GM23338 (cell line): ENCODE data around the gene SRF. TPM values are rescaled to one million over a fixed set of nuclear protein-coding genes. Genes with fewer than 3 reads are reported as not detected.

Source experiments
- ATAC-seq: fragments of 200-7000 bp; cut with Tn5 transposase; 3 replicates; pipeline ENCODE4 v1.9.1; 2020
- DNase-seq: peaks from one replicate; pipeline ENCODE4 v3.0.0-alpha.2; 2015; ENCODE audit warnings: low spot score
- H2AFZ ChIP-seq: fragments of 200-600 bp; sonication (generic); 2 replicates; pipeline ENCODE4 v1.8.0; 2016; ENCODE audit warnings: antibody characterized with exemption, mild to moderate bottlenecking, moderate library complexity
- H3F3A ChIP-seq: fragments of 200-600 bp; sonication (generic); replicated peaks from 2 replicates; pipeline ENCODE4 v1.8.0; 2017; ENCODE audit warnings: antibody characterized with exemption, mixed run types, low read depth
- H3K27ac ChIP-seq: fragments of 200-600 bp; sonication (generic); 2 replicates; pipeline ENCODE4 v1.6.1; 2016; ENCODE audit warnings: low read depth
- H3K27me3 ChIP-seq: fragments of 200-600 bp; sonication (generic); 2 replicates; pipeline ENCODE4 v1.8.0; 2016; ENCODE audit warnings: mild to moderate bottlenecking, mixed run types, moderate library complexity; ENCODE audit not compliant: insufficient read depth
- H3K36me3 ChIP-seq: fragments of 200-600 bp; sonication (generic); 2 replicates; pipeline ENCODE4 v1.8.0; 2016; ENCODE audit warnings: mild to moderate bottlenecking; ENCODE audit not compliant: insufficient read depth
- H3K4me1 ChIP-seq: fragments of 200-600 bp; sonication (generic); 2 replicates; pipeline ENCODE4 v1.8.0; 2016; ENCODE audit warnings: mild to moderate bottlenecking, moderate library complexity; ENCODE audit not compliant: insufficient read depth
- H3K4me2 ChIP-seq: fragments of 200-600 bp; sonication (generic); 2 replicates; pipeline ENCODE4 v1.7.1; 2017; ENCODE audit warnings: mixed run types
- H3K4me3 ChIP-seq: fragments of 200-600 bp; sonication (generic); 2 replicates; pipeline ENCODE4 v1.6.1; 2016; ENCODE audit warnings: mixed run types
- H3K79me2 ChIP-seq: fragments of 200-600 bp; sonication (generic); replicated peaks from 2 replicates; pipeline ENCODE4 v1.8.0; 2017; ENCODE audit warnings: mild to moderate bottlenecking; ENCODE audit not compliant: insufficient read depth
- H3K9me2 ChIP-seq: fragments of 200-600 bp; sonication (generic); 2 replicates; pipeline ENCODE4 v1.8.0; 2017; ENCODE audit not compliant: insufficient read depth
- H4K20me1 ChIP-seq: fragments of 200-600 bp; sonication (generic); replicated peaks from 2 replicates; pipeline ENCODE4 v1.8.0; 2017; ENCODE audit warnings: mild to moderate bottlenecking; ENCODE audit not compliant: insufficient read depth
- H3K27ac Mint-ChIP-seq: 2 replicates; pipeline ENCODE4 v1.8.0; 2020; ENCODE audit warnings: inconsistent platforms, mild to moderate bottlenecking, moderate library complexity, mixed read lengths
- H3K27me3 Mint-ChIP-seq: 3 replicates; pipeline ENCODE4 v1.8.0; 2022; ENCODE audit warnings: low read depth, mild to moderate bottlenecking, moderate library complexity, mixed read lengths, inconsistent platforms; ENCODE audit not compliant: insufficient read depth, poor library complexity
- H3K36me3 Mint-ChIP-seq: 3 replicates; pipeline ENCODE4 v1.8.0; 2021; ENCODE audit warnings: low read depth, mild to moderate bottlenecking, inconsistent platforms, moderate library complexity, mixed read lengths
- H3K4me1 Mint-ChIP-seq: 3 replicates; pipeline ENCODE4 v1.8.0; 2020; ENCODE audit warnings: mild to moderate bottlenecking, inconsistent platforms, mixed read lengths
- H3K4me3 Mint-ChIP-seq: 3 replicates; pipeline ENCODE4 v1.8.0; 2021; ENCODE audit warnings: moderate library complexity, mild to moderate bottlenecking, inconsistent platforms, mixed read lengths
- H3K9me3 Mint-ChIP-seq: 3 replicates; pipeline ENCODE4 v1.8.0; 2020; ENCODE audit warnings: moderate library complexity, mild to moderate bottlenecking, inconsistent platforms, mixed read lengths
- CREB1 ChIP-seq: fragments of 250-450 bp; sonication (Bioruptor Pico); IDR thresholded peaks from 2 replicates; pipeline ENCODE4 v1.5.0; 2020; ENCODE audit warnings: low read depth, mild to moderate bottlenecking, moderate library complexity
- EZH2 ChIP-seq: fragments of 200-600 bp; sonication (generic); IDR thresholded peaks from one replicate; pipeline ENCODE4 v1.8.0; 2017; ENCODE audit warnings: antibody characterized with exemption, mild to moderate bottlenecking, low read depth; ENCODE audit not compliant: unreplicated experiment
- EZH2phosphoT487 ChIP-seq: fragments of 200-600 bp; sonication (generic); IDR thresholded peaks from one replicate; pipeline ENCODE4 v1.8.1; 2018; ENCODE audit warnings: antibody characterized with exemption; ENCODE audit not compliant: unreplicated experiment
- JUNB ChIP-seq: IDR thresholded peaks from one replicate; pipeline ENCODE4 v1.6.1; 2016; ENCODE audit warnings: antibody characterized with exemption; ENCODE audit not compliant: unreplicated experiment
- NANOG ChIP-seq: IDR thresholded peaks from 2 replicates; pipeline ENCODE4 v1.6.1; 2016; ENCODE audit warnings: antibody characterized with exemption, borderline replicate concordance
- POLR2AphosphoS5 ChIP-seq: IDR thresholded peaks from 2 replicates; pipeline ENCODE4 v1.6.1; 2016; ENCODE audit warnings: antibody characterized with exemption, low read depth
- STAT1 ChIP-seq: IDR thresholded peaks from one replicate; pipeline ENCODE4 v1.6.1; 2016; ENCODE audit warnings: antibody characterized with exemption; ENCODE audit not compliant: unreplicated experiment
- ZNF114 ChIP-seq: fragments of 250-450 bp; sonication (Bioruptor Pico); IDR thresholded peaks from 2 replicates; pipeline ENCODE4 v1.5.0; 2020; ENCODE audit warnings: mild to moderate bottlenecking, moderate library complexity
- ZNF331 ChIP-seq: fragments of 250-450 bp; sonication (Bioruptor Pico); IDR thresholded peaks from 2 replicates; pipeline ENCODE4 v1.5.0; 2020; ENCODE audit warnings: low read depth, mild to moderate bottlenecking, moderate library complexity
- polyA plus RNA-seq: library from polyadenylated mRNA; unstranded; fragments of >200 nt; fragmentation: Nextera tagmentation; extraction: Ambion mirVana; gene quantifications from 2 replicates; pipeline ENCODE4 v1.2.1, GENCODE V29; 2016
- total RNA-seq: library from RNA; depleted of rRNA; stranded (reverse); fragments of >200 nt; shearing (Covaris generic); gene quantifications from 2 replicates; pipeline ENCODE4 v1.2.3, GENCODE V29; 2014
- TF ChIP-seq, protein P1 (sequence below), 2 experiments: fragments of 200-600 bp in 1 of 2; sonication (generic) in 1 of 2; conservative IDR thresholded peaks; 2 replicates each; pipeline versions ENCODE4 v1.5.1 to v1.6.1; 2016 to 2017; ENCODE audit warnings: antibody characterized with exemption in 2 of 2, low read depth in 2 of 2, mild to moderate bottlenecking in 2 of 2, moderate library complexity in 1 of 2
- TF ChIP-seq, protein P2 (sequence below): IDR thresholded peaks from one replicate; pipeline ENCODE4 v1.6.1; 2018; ENCODE audit warnings: antibody characterized with exemption; ENCODE audit not compliant: unreplicated experiment
- TF ChIP-seq, protein P3 (sequence below): IDR thresholded peaks from 2 replicates; pipeline ENCODE4 v1.6.1; 2016; ENCODE audit warnings: antibody characterized with exemption
- TF ChIP-seq, protein P4 (sequence below): fragments of 250-450 bp; sonication (Bioruptor Pico); IDR thresholded peaks from 2 replicates; pipeline ENCODE4 v1.5.0; 2020; ENCODE audit warnings: mild to moderate bottlenecking, moderate library complexity

The SRF gene
- total and polyA plus RNA-seq, 2 experiments from 2014 or later = 9.9 to 54.9 TPM

DNA sequence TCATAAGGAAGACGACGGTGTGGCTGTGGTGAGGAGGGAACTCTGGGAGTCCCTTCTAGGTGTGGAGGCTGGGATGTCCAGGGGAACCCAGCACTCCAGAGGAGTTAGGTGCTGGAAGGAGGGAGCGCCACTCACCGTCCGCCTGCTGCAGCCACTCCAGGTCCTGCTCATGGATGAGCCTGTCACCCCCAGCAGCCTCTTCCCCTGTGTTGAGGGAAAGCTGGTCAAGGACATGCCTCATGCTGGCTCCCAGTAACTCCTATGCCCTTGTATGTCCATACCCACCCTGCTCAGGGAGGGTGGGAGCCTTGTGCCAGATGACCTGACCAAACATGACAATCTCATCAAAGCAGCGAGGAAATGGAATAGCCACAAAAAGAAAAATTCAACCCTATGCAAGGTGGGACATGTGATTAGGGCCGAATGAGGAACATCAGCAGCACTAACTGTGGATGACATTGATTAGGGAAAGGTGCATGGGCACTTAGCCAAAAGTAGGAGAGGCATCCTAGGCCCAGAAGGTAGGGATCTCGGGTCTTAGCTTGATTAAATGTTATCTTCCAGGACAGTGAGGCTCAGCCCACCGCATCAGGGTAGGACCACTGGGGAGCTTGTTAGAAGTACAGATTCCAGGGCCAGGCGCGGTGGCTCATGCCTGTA is 55.3 kb downstream of the SRF start:
- Histone ChIP-seq H3K27me3 (peaks cover 24% of the 10 kb centered on the region), H4K20me1 (no peaks in the 10 kb centered on the region), H2AFZ (no peak overlapping the region), H3K79me2 (no peaks in the 10 kb centered on the region), H3F3A (peaks cover 6% of the 10 kb centered on the region; the same call in 1 of the 2 replicates), H3K4me2 (no peak overlapping the region), H3K4me3 (no peak overlapping the region), H3K36me3 (no peaks in the 10 kb centered on the region), H3K27ac (no peak overlapping the region), H3K4me1 (0 out of 2 replicates have a peak, but pooled peaks cover 10% of the 10 kb centered on the region), H3K9me2 (no peaks in the 10 kb centered on the region)
- DNase-seq (no peak), ATAC-seq (no peak)
- no peak overlapping the region; the same call in 1 of the 2 replicates for H3K27ac Mint-ChIP-seq
- H3K9me3 Mint-ChIP-seq = no peaks in the 10 kb centered on the region; the same call in 2 of the 3 replicates
- no peak overlapping the region; the same call in 2 of the 3 replicates for H3K4me3 Mint-ChIP-seq
- H3K36me3 Mint-ChIP-seq = peaks cover 13% of the 10 kb centered on the region
- H3K4me1 Mint-ChIP-seq = peaks cover 19% of the 10 kb centered on the region
- TF ChIP-seq JUNB = no peak
- TF ChIP-seq, protein P1, sequence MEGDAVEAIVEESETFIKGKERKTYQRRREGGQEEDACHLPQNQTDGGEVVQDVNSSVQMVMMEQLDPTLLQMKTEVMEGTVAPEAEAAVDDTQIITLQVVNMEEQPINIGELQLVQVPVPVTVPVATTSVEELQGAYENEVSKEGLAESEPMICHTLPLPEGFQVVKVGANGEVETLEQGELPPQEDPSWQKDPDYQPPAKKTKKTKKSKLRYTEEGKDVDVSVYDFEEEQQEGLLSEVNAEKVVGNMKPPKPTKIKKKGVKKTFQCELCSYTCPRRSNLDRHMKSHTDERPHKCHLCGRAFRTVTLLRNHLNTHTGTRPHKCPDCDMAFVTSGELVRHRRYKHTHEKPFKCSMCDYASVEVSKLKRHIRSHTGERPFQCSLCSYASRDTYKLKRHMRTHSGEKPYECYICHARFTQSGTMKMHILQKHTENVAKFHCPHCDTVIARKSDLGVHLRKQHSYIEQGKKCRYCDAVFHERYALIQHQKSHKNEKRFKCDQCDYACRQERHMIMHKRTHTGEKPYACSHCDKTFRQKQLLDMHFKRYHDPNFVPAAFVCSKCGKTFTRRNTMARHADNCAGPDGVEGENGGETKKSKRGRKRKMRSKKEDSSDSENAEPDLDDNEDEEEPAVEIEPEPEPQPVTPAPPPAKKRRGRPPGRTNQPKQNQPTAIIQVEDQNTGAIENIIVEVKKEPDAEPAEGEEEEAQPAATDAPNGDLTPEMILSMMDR (conservative IDR thresholded peaks at IDR 0.05; ENCODE audit: low read depth in 2 of 2) = no peak
- TF ChIP-seq, protein P2, sequence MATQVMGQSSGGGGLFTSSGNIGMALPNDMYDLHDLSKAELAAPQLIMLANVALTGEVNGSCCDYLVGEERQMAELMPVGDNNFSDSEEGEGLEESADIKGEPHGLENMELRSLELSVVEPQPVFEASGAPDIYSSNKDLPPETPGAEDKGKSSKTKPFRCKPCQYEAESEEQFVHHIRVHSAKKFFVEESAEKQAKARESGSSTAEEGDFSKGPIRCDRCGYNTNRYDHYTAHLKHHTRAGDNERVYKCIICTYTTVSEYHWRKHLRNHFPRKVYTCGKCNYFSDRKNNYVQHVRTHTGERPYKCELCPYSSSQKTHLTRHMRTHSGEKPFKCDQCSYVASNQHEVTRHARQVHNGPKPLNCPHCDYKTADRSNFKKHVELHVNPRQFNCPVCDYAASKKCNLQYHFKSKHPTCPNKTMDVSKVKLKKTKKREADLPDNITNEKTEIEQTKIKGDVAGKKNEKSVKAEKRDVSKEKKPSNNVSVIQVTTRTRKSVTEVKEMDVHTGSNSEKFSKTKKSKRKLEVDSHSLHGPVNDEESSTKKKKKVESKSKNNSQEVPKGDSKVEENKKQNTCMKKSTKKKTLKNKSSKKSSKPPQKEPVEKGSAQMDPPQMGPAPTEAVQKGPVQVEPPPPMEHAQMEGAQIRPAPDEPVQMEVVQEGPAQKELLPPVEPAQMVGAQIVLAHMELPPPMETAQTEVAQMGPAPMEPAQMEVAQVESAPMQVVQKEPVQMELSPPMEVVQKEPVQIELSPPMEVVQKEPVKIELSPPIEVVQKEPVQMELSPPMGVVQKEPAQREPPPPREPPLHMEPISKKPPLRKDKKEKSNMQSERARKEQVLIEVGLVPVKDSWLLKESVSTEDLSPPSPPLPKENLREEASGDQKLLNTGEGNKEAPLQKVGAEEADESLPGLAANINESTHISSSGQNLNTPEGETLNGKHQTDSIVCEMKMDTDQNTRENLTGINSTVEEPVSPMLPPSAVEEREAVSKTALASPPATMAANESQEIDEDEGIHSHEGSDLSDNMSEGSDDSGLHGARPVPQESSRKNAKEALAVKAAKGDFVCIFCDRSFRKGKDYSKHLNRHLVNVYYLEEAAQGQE = no peak
- no peak for TF ChIP-seq ZNF114
- no peak for TF ChIP-seq CREB1 (CRISPR knock-in tag)
- no peak for TF ChIP-seq NANOG
- TF ChIP-seq, protein P3, sequence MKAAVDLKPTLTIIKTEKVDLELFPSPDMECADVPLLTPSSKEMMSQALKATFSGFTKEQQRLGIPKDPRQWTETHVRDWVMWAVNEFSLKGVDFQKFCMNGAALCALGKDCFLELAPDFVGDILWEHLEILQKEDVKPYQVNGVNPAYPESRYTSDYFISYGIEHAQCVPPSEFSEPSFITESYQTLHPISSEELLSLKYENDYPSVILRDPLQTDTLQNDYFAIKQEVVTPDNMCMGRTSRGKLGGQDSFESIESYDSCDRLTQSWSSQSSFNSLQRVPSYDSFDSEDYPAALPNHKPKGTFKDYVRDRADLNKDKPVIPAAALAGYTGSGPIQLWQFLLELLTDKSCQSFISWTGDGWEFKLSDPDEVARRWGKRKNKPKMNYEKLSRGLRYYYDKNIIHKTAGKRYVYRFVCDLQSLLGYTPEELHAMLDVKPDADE = no peak
- TF ChIP-seq ZNF331 (CRISPR knock-in tag) = no peak
- TF ChIP-seq POLR2AphosphoS5 = no peak
- no peak for TF ChIP-seq EZH2
- TF ChIP-seq, protein P4, sequence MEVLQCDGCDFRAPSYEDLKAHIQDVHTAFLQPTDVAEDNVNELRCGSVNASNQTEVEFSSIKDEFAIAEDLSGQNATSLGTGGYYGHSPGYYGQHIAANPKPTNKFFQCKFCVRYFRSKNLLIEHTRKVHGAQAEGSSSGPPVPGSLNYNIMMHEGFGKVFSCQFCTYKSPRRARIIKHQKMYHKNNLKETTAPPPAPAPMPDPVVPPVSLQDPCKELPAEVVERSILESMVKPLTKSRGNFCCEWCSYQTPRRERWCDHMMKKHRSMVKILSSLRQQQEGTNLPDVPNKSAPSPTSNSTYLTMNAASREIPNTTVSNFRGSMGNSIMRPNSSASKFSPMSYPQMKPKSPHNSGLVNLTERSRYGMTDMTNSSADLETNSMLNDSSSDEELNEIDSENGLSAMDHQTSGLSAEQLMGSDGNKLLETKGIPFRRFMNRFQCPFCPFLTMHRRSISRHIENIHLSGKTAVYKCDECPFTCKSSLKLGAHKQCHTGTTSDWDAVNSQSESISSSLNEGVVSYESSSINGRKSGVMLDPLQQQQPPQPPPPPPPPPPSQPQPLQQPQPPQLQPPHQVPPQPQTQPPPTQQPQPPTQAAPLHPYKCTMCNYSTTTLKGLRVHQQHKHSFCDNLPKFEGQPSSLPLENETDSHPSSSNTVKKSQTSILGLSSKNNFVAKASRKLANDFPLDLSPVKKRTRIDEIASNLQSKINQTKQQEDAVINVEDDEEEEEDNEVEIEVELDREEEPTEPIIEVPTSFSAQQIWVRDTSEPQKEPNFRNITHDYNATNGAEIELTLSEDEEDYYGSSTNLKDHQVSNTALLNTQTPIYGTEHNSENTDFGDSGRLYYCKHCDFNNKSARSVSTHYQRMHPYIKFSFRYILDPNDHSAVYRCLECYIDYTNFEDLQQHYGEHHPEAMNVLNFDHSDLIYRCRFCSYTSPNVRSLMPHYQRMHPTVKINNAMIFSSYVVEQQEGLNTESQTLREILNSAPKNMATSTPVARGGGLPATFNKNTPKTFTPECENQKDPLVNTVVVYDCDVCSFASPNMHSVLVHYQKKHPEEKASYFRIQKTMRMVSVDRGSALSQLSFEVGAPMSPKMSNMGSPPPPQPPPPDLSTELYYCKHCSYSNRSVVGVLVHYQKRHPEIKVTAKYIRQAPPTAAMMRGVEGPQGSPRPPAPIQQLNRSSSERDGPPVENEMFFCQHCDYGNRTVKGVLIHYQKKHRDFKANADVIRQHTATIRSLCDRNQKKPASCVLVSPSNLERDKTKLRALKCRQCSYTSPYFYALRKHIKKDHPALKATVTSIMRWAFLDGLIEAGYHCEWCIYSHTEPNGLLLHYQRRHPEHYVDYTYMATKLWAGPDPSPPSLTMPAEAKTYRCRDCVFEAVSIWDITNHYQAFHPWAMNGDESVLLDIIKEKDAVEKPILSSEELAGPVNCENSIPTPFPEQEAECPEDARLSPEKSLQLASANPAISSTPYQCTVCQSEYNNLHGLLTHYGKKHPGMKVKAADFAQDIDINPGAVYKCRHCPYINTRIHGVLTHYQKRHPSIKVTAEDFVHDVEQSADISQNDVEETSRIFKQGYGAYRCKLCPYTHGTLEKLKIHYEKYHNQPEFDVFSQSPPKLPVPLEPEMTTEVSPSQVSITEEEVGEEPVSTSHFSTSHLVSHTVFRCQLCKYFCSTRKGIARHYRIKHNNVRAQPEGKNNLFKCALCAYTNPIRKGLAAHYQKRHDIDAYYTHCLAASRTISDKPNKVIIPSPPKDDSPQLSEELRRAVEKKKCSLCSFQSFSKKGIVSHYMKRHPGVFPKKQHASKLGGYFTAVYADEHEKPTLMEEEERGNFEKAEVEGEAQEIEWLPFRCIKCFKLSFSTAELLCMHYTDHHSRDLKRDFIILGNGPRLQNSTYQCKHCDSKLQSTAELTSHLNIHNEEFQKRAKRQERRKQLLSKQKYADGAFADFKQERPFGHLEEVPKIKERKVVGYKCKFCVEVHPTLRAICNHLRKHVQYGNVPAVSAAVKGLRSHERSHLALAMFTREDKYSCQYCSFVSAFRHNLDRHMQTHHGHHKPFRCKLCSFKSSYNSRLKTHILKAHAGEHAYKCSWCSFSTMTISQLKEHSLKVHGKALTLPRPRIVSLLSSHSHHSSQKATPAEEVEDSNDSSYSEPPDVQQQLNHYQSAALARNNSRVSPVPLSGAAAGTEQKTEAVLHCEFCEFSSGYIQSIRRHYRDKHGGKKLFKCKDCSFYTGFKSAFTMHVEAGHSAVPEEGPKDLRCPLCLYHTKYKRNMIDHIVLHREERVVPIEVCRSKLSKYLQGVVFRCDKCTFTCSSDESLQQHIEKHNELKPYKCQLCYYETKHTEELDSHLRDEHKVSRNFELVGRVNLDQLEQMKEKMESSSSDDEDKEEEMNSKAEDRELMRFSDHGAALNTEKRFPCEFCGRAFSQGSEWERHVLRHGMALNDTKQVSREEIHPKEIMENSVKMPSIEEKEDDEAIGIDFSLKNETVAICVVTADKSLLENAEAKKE (CRISPR knock-in tag) = no peak
- TF ChIP-seq STAT1 = no peak
- no peak for TF ChIP-seq EZH2phosphoT487
- H3K27me3 Mint-ChIP-seq = peaks cover 25% of the 10 kb centered on the region
